Ovary (tissue), 3 donors: Measurements from ENCODE around the gene TECR.

Experiments
- CTCF ChIP-seq, 3 donors: fragments of 450-650 bp in 2 of 3; fragments of 200-600 bp in 1 of 3; IDR thresholded peaks; one replicate each; pipeline versions ENCODE4 v1.5.1 to v1.8.0; 2016 to 2022; ENCODE audit warnings: antibody characterized with exemption in 3 of 3, mild to moderate bottlenecking in 1 of 3
- EP300 ChIP-seq: sonication (generic); formaldehyde crosslinking; IDR thresholded peaks from one replicate; pipeline ENCODE4 v1.6.1; 2017; ENCODE audit warnings: antibody characterized with exemption
- POLR2A ChIP-seq: fragments of 450-650 bp; IDR thresholded peaks from one replicate; pipeline ENCODE4 v1.6.1; 2017; ENCODE audit warnings: antibody characterized with exemption, mild to moderate bottlenecking, moderate library complexity
- donor health status: DM: no; HTN: no; CAD: no.

- TF ChIP-seq CTCF (IDR thresholded peaks at IDR 0.05) (no peak), POLR2A (no peak), EP300 (no peak)
Measured at GRCh38 chr19:14480700-14481079, 48.7 kb upstream of the TECR start.
